ENCODE data around the gene SPI1. TPM values are rescaled to one million over a fixed set of nuclear protein-coding genes. Genes with fewer than 3 reads are reported as not detected.

SPI1 gene
- total RNA-seq, 6 donors from 2014 or later: 52.8 to 275 (median 179) TPM

- WGBS, 2 donors: 33 to 50% methylated on average over 26 to 47 of the region's 47 CpGs
- TF ChIP-seq POLR2AphosphoS5 (IDR thresholded peaks at IDR 0.05) (peak; percentile 47 to 48), CTCF (IDR thresholded peaks at IDR 0.05) (peak; percentile 82 to 97 (median 94)), POLR2A (IDR thresholded peaks at IDR 0.05) (no peak)
- DNase-seq: peak; percentile 94
- Histone ChIP-seq H3K36me3 (no peaks in the 10 kb centered on the region), H3K4me1 (peaks cover 3 to 11% (median 5%) of the 10 kb centered on the region in 4 donors), H3K9me3 (no peaks in the 10 kb centered on the region), H3K27me3 (no peaks in the 10 kb centered on the region), H3K27ac (peak overlapping the region in 2 of 4 donors; percentile 31 to 81), H3K4me3 (peak overlapping the region; percentile 22 to 56 (median 46))
- peak; percentile 80 to 91 for ATAC-seq (ENCODE audit: low FRiP score in 2 of 2)
These were observed 22.8 kb downstream of the SPI1 start for GRCh38 chr11:47355283-47356128.

- 30 to 50% methylated on average over 12 to 32 of the region's 32 CpGs for whole genome bisulfite sequencing, 2 donors
- ATAC-seq (ENCODE audit: low FRiP score in 2 of 2) (peak in 1 of 2 donors; percentile 50), DNase-seq (no peak)
- Histone ChIP-seq H3K36me3 (no peaks in the 10 kb centered on the region), H3K27me3 (no peaks in the 10 kb centered on the region), H3K27ac (peak overlapping the region in 2 of 4 donors; percentile 31 to 81), H3K4me3 (peak overlapping the region; percentile 22 to 56 (median 46)), H3K9me3 (no peaks in the 10 kb centered on the region), H3K4me1 (peaks cover 3 to 11% (median 5%) of the 10 kb centered on the region in 4 donors)
- no peak for TF ChIP-seq POLR2A (IDR thresholded peaks at IDR 0.05)
- TF ChIP-seq CTCF (IDR thresholded peaks at IDR 0.05): no peak
- no peak for TF ChIP-seq EP300 (IDR thresholded peaks at IDR 0.05)
- TF ChIP-seq POLR2AphosphoS5 (IDR thresholded peaks at IDR 0.05): no peak
These were observed 23.4 kb downstream of the SPI1 start for GRCh38 chr11:47354913-47355282.

GRCh38 chr11:47353978-47354774 is 24.2 kb downstream of the SPI1 start:
- TF ChIP-seq POLR2AphosphoS5 (IDR thresholded peaks at IDR 0.05) (no peak), POLR2A (IDR thresholded peaks at IDR 0.05) (no peak), EP300 (IDR thresholded peaks at IDR 0.05) (no peak), CTCF (IDR thresholded peaks at IDR 0.05) (no peak)
- Histone ChIP-seq H3K36me3 (no peaks in the 10 kb centered on the region), H3K9me3 (no peaks in the 10 kb centered on the region), H3K4me3 (no peak overlapping the region), H3K27me3 (no peaks in the 10 kb centered on the region), H3K27ac (peak overlapping the region in 1 of 4 donors; percentile 81), H3K4me1 (peaks cover 3 to 11% (median 5%) of the 10 kb centered on the region in 4 donors)
- WGBS, 2 donors: 88% methylated on average over 14 to 15 of the region's 15 CpGs
- DNase-seq (no peak), ATAC-seq (ENCODE audit: low FRiP score in 2 of 2) (no peak)

- Histone ChIP-seq H3K27me3 (no peaks in the 10 kb centered on the region), H3K27ac (no peak within 1 kb of the TSS), H3K4me1 (peaks cover 3 to 11% (median 5%) of the 10 kb centered on the region in 4 donors), H3K4me3 (no peak within 1 kb of the TSS), H3K36me3 (no peaks in the 10 kb centered on the region), H3K9me3 (no peaks in the 10 kb centered on the region)
- DNase-seq (no peak), ATAC-seq (ENCODE audit: low FRiP score in 2 of 2) (no peak)
- 78 to 85% methylated on average over 4 to 5 of the region's 5 CpGs for WGBS, 2 donors
- TF ChIP-seq CTCF (IDR thresholded peaks at IDR 0.05) (no peak), EP300 (IDR thresholded peaks at IDR 0.05) (no peak), POLR2AphosphoS5 (IDR thresholded peaks at IDR 0.05) (no peak), POLR2A (IDR thresholded peaks at IDR 0.05) (no peak)
These were observed 25.8 kb downstream of the SPI1 start, which contains the start of gene MYBPC3 for GRCh38 chr11:47352556-47352955. Gene MYBPC3, minus strand, starts transcription at chr11:47352702. Its CDS starts 55 bp downstream, at chr11:47352647.

Data from upper lobe of left lung (tissue), 6 donors.